Memory B cell (primary cell): Measurements from ENCODE around the gene GLIS2.

Experiments used
- ATAC-seq: fragments of 150-1000 bp; cut with Tn5 transposase; 2 replicates; pipeline ENCODE4 v1.10.0; 2021; ENCODE audit warnings: low read depth, mild to moderate bottlenecking, moderate library complexity
- DNase-seq, 2 donors: peaks; one replicate each; pipeline ENCODE4 v3.0.0; 2022; ENCODE audit warnings: low spot score in 2 of 2
- H3K27ac Mint-ChIP-seq: one replicate; pipeline ENCODE4 v1.8.0; 2022; ENCODE audit warnings: mild to moderate bottlenecking, moderate library complexity, mixed read lengths
- H3K27me3 Mint-ChIP-seq: one replicate; pipeline ENCODE4 v1.8.0; 2022; ENCODE audit warnings: mixed read lengths
- H3K36me3 Mint-ChIP-seq: one replicate; pipeline ENCODE4 v1.8.0; 2022; ENCODE audit warnings: mild to moderate bottlenecking, mixed read lengths
- H3K4me1 Mint-ChIP-seq: one replicate; pipeline ENCODE4 v1.8.0; 2022; ENCODE audit warnings: mixed read lengths
- H3K4me3 Mint-ChIP-seq: one replicate; pipeline ENCODE4 v1.8.0; 2022; ENCODE audit warnings: mild to moderate bottlenecking, moderate library complexity, mixed read lengths
- H3K9me3 Mint-ChIP-seq: one replicate; pipeline ENCODE4 v1.8.0; 2022; ENCODE audit warnings: mixed read lengths

Gene GLIS2

DNA sequence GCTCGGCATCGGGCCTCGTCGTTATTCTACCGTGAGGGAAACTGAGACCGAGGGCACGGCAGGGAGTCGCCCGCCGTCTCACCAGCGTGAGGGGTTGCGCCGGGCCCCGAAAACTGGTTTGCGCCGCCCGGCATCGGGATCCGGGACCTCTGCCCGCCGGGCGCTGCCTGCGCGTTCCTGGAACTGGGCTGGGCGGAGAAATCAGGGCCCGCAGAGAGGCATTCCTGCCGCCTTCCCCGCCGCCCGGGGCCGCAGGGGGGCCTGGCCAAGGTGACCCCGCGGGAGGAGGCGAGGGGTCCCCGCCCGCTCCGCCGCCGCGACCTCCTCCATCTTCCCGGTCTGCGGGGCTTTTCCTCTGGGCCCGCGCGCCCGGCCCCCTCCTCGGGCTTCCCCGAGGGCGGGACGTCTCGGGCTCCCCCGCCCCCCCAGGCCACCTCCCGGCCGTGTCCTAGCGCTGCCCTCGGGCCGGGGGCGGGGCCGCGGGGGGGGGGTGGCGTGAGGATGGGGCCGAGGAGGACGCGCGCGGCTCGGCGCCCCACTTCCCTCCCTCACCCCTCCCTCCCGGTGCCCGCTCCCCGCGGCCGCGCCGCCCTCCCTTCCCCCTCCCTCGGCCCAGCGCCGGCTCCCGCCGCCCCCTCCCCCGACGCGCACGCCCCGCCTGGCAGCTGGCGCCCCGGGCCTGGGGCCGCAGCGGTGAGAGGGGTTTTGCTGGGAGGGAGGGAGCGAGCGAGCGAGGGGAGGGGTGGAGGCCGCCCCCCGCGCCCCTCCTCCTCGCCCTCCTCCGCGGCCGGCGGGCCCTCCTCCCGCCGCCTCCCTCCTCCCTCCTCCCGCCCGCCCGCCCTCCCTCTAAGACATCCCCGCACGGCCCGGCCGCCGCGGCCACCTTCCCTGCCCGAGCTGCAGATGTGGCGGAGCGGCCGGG, at the start of gene GLIS2:
Gene GLIS2 (plus strand): TSS at position 882 of the 922 bp plus-strand sequence. CDS start 16,214 bp downstream, outside the sequence.
- peaks cover 14% of the 10 kb centered on the region for H3K4me1 Mint-ChIP-seq
- H3K27ac Mint-ChIP-seq = peak within 1 kb of the TSS; percentile 58
- peak within 1 kb of the TSS; percentile 93 for H3K4me3 Mint-ChIP-seq
- H3K9me3 Mint-ChIP-seq = no peaks in the 10 kb centered on the region
- ATAC-seq (no peak), DNase-seq (no peak)
- peaks cover 9% of the 10 kb centered on the region for H3K27me3 Mint-ChIP-seq
- H3K36me3 Mint-ChIP-seq = peaks cover 1% of the 10 kb centered on the region

DNA sequence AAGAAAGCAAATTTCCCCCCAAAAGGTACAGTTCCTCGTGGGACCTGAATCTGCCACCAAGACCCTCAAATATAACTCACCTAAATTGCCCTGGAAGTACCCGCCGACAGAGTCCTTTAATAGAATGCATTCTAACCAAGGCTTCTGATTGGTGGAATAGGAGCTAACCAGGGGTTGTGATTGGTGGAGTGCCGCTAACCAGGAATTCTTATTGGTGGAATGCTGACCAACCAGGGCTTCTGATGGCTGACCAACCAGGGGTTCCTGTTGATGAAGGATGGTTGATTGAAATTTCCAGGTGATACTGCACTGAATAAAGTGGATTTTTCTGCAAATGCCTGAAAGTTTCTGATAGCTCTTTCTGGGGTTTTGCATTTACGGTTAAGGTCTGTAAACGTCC, 49.5 kb upstream of the GLIS2 start:
- peaks cover 9% of the 10 kb centered on the region for H3K4me1 Mint-ChIP-seq
- ATAC-seq (no peak), DNase-seq (no peak)
- H3K36me3 Mint-ChIP-seq = peaks cover 8% of the 10 kb centered on the region
- H3K9me3 Mint-ChIP-seq = no peaks in the 10 kb centered on the region
- H3K27ac Mint-ChIP-seq = no peak overlapping the region
- H3K27me3 Mint-ChIP-seq = no peaks in the 10 kb centered on the region
- no peak overlapping the region for H3K4me3 Mint-ChIP-seq

DNA sequence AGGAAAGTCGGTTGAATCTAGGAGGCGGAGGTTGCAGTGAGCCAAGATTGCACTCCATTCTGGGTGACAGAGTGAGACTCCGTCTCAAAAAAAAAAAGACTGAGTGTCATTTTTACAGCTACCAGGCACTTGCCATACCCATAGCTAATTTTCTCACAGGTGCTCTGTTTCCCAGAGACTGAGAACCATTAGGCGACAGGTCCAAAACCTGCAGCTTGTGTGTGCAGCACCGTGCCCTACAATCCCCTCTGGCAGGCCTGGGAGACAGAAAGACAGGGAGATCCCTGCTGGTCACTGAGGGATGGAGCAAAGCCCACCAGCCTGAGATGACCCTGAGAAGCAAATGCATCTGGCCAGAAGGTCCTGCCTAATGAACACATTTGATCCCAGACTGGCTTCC, 45.8 kb upstream of the GLIS2 start:
- DNase-seq (no peak), ATAC-seq (no peak)
- peaks cover 4% of the 10 kb centered on the region for H3K4me1 Mint-ChIP-seq
- no peaks in the 10 kb centered on the region for H3K36me3 Mint-ChIP-seq
- H3K27me3 Mint-ChIP-seq = no peaks in the 10 kb centered on the region
- no peaks in the 10 kb centered on the region for H3K9me3 Mint-ChIP-seq
- H3K4me3 Mint-ChIP-seq = peak overlapping the region; percentile 97
- H3K27ac Mint-ChIP-seq = no peak overlapping the region

DNA sequence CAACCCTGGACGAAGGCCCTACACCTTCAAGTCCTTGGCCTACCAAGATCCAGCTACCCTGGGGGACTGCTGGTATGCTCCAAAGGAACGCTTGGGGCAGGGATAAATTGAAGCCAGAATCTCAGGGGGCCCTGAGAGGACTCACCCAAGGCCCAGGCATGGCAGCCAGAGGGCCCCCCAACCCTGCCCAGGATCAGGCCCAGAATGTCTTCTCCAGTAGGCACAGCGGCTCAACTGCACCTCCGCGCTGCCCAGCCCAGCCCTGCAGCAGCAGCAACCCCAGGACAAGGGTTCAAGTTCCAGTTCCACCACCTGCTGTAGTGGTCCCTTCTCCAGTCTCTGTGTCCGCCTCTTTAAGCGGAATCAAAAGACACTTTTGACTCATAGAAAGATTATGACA, 45.3 kb upstream of the GLIS2 start:
- DNase-seq (no peak), ATAC-seq (no peak)
- H3K27me3 Mint-ChIP-seq = no peaks in the 10 kb centered on the region
- peaks cover 4% of the 10 kb centered on the region for H3K4me1 Mint-ChIP-seq
- no peak overlapping the region for H3K27ac Mint-ChIP-seq
- peak overlapping the region; percentile 97 for H3K4me3 Mint-ChIP-seq
- H3K9me3 Mint-ChIP-seq = no peaks in the 10 kb centered on the region
- no peaks in the 10 kb centered on the region for H3K36me3 Mint-ChIP-seq

DNA sequence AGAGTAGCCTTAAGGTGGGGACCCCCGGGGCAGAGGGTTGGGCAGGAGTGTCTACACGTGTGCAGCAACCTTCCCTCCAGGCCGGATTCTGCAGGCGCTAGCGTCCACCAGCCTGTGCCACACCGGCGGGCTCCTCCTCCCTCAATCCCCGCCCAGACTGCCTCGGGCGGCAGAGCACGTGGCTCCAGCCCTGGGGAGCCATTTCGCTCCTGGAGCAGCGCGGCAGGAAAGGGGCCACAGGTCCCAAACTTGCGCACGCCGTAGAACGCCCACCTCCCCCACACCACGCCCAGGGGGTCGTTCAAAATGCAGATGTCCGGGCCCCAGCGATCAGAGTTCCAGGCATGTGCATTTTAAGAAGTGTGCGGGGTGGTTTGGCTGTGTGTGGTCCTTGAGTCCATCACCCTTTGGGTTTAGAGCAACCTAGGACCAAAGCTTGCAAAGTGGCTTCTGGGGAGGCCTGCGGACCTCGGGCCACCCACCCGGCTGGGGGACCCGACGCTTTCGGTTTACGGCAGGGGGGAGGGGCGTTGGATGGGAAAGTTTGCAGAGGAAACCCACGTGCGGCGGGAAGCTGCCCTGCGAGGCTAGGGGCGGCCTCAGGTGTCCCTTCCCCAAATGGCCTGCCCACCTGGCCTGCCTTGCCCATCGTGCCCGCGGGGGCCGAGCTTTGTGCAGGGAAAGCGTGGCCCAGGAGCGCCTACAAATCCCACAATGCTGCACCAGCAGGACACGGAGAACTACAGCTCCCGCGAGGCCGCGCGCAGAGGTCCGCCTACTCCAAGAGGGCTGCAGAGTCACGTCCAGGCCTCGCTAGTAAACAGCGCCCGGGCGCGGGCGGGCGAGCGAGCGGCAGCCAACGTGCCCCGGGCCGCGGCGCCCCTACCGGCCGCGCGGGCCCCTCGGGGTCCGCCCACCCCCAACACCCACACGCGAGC, 44.4 kb upstream of the GLIS2 start:
- ATAC-seq (peak; percentile 77), DNase-seq (peak; percentile 78 to 83)
- H3K27ac Mint-ChIP-seq = peak overlapping the region; percentile 45
- no peaks in the 10 kb centered on the region for H3K36me3 Mint-ChIP-seq
- H3K27me3 Mint-ChIP-seq = no peaks in the 10 kb centered on the region
- peaks cover 4% of the 10 kb centered on the region for H3K4me1 Mint-ChIP-seq
- H3K4me3 Mint-ChIP-seq = peak overlapping the region; percentile 97
- no peaks in the 10 kb centered on the region for H3K9me3 Mint-ChIP-seq

DNA sequence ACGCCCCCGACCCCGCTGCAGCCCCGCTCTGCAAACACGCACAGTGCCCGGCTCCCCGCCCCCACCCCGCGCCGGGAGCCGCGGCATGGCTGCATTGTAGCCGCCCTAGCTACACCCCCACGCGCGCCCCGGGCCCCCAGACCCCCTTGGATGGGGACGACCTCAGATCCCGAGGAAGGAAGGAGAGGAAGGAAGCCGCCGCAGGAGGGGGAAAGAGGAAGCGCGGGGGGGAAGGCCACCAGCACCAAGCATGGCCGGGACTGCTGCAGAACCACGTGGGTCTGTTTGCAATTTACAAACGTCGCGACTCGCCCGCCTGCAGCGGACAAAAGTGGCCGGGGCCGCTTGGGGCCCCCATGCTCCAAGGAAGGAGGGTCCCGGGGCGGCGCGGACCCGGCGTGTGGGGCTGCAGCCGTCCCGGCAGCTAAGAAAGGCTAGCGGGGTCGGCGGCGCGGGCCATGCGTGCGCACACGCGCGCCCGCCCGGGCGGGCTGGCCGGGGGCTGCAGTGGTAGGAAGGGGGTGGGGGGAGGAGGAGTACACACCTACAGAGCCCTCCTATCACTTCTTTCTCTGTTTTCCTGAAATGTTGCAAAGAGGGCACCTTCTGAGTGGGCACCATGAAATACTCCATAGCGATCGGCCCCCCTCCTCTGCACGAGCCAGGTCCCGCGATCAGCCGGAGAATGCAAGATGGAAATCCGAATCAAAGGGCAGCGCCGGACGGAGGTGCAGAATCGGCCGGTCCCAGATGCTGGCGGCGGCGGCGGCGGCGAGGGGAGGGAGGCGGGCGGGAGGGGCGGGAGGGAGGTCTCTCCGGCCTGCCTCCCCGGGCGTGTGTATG, 43.5 kb upstream of the GLIS2 start:
- no peaks in the 10 kb centered on the region for H3K36me3 Mint-ChIP-seq

DNA sequence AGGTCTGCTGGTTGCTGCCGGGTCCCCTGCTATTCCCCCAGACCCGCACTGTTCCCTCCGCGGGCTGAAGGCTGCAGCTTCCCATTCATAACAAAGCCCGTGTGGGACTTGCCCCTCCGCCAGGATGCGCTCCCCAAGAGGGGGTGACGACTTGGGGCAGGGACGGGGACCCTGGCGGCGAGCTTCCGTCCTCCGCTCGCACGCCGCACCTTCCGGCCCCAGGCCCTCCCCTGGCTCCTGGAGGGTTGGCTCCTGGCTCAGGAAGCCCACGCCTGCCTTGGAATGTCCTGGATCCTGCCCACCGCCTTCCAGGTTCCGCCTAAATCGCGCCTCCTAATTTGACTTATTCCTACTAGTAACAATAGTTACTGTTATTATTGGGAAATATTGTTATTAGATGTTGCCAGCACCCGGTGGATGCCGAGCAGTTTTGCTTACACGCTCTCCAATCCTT, 42.0 kb upstream of the GLIS2 start:
- no peaks in the 10 kb centered on the region for H3K27me3 Mint-ChIP-seq
- H3K4me1 Mint-ChIP-seq = no peaks in the 10 kb centered on the region
- peak in 1 of 2 donors; percentile 23 for DNase-seq
- H3K27ac Mint-ChIP-seq = peak overlapping the region; percentile 41
- ATAC-seq = peak; percentile 2
- peak overlapping the region; percentile 82 for H3K4me3 Mint-ChIP-seq
- no peaks in the 10 kb centered on the region for H3K36me3 Mint-ChIP-seq
- no peaks in the 10 kb centered on the region for H3K9me3 Mint-ChIP-seq

More for the DNA sequence above, 43.5 kb upstream of the GLIS2 start:
- H3K4me3 Mint-ChIP-seq = peak overlapping the region; percentile 97
- H3K27me3 Mint-ChIP-seq = no peaks in the 10 kb centered on the region
- no peaks in the 10 kb centered on the region for H3K9me3 Mint-ChIP-seq
- DNase-seq (peak in 1 of 2 donors; percentile 43), ATAC-seq (peak; percentile 22)
- H3K27ac Mint-ChIP-seq = peak overlapping the region; percentile 97
- peaks cover 4% of the 10 kb centered on the region for H3K4me1 Mint-ChIP-seq

DNA sequence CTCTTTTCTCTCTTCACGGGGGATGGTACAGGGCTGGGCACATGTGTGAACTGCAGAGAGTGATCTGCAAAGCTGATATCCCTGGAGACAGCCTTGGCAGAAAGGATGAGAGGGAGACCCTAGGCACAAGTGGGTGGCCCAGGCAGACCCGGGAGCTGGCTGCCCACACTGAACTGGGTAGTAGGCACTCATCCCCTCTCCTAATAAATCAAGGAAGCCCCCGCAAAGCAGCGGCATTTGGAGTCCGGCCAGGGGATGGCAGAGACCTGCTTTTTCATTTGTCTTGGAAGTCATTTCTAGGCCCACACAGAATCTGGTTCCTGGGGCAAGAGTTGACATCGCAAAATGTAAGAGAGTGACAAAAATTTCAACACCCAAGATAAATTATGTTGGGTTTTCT, 40.0 kb upstream of the GLIS2 start:
- H3K36me3 Mint-ChIP-seq = no peaks in the 10 kb centered on the region
- DNase-seq (no peak), ATAC-seq (no peak)
- no peaks in the 10 kb centered on the region for H3K4me1 Mint-ChIP-seq
- no peak overlapping the region for H3K27ac Mint-ChIP-seq
- H3K27me3 Mint-ChIP-seq = no peaks in the 10 kb centered on the region
- no peak overlapping the region for H3K4me3 Mint-ChIP-seq
- H3K9me3 Mint-ChIP-seq = peaks cover 1% of the 10 kb centered on the region

DNA sequence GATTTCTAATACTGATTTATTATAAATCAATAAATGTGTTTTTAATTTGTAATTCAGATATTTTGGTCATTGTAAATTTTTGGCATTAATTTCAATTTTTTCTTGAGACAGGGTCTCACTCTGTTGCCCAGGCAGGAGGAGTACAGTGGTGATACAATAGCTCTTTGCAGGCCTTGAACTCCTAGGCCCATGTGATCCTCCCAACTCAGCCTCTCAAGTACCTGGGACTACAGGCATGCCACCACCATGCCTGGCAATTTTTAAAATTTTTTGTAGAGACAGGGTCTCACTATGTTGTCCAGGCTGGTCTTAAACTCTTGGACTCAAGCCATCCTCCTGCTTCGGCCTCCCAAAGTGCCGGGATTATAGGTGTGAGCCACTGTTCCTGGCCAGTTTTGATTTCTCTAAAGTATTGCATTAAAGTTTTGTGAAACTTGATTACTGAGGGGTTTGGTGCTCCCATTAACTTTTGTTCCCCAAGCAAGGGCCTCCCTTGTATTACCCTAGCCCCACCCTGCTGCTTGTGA, 37.8 kb upstream of the GLIS2 start:
- ATAC-seq = no peak
- Mint-ChIP-seq H3K9me3 (peaks cover 1% of the 10 kb centered on the region), H3K36me3 (no peaks in the 10 kb centered on the region), H3K4me3 (no peak overlapping the region), H3K4me1 (no peaks in the 10 kb centered on the region), H3K27ac (no peak overlapping the region), H3K27me3 (no peaks in the 10 kb centered on the region)
- no peak for DNase-seq

DNA sequence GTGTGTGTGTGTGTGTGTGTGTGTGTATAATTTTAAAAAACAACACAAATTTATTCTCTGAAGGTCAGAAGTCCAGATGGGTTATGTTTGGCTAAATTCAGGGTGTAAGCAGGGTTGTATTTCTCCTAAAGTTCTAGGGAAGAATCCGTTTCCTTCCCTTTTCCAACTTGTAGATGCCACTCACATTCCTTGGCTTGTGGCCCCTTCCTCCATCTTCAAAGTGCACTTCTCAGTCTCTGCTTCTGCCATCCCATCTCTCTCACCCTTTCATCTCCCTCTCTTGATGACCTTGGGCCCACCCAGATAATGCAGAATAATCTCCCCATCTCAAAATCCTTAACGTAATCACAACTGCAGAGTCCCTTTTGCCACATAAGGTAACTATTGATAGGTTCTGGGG, 35.2 kb upstream of the GLIS2 start:
- no peaks in the 10 kb centered on the region for H3K36me3 Mint-ChIP-seq
- H3K4me1 Mint-ChIP-seq = peaks cover 3% of the 10 kb centered on the region
- no peak overlapping the region for H3K4me3 Mint-ChIP-seq
- H3K27me3 Mint-ChIP-seq = peaks cover 12% of the 10 kb centered on the region
- ATAC-seq = no peak
- no peak for DNase-seq
- H3K27ac Mint-ChIP-seq = no peak overlapping the region
- H3K9me3 Mint-ChIP-seq = peaks cover 1% of the 10 kb centered on the region

DNA sequence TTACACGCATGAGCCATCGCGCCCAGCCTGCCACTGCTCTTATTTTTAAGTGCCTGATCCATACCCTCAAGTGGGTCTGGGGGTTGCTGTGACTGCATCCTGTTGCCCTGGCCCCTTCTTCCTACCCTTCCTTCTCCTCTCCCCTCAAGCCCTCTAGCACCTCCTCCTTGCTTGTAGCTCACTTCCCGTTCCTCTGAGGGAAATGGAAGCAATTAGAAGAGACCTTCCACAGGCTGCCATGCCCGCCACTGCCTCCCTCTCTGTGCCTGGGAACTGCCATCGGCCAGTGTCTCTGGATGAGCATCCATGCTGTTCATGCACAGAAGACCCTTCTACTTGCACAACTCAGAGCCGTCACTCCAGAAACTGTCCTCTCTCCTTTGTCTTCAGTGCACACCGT, 32.4 kb upstream of the GLIS2 start:
- ATAC-seq = no peak
- Mint-ChIP-seq H3K27ac (no peak overlapping the region), H3K27me3 (peaks cover 19% of the 10 kb centered on the region), H3K4me1 (peaks cover 9% of the 10 kb centered on the region), H3K9me3 (peaks cover 1% of the 10 kb centered on the region), H3K4me3 (no peak overlapping the region), H3K36me3 (no peaks in the 10 kb centered on the region)
- DNase-seq = no peak

DNA sequence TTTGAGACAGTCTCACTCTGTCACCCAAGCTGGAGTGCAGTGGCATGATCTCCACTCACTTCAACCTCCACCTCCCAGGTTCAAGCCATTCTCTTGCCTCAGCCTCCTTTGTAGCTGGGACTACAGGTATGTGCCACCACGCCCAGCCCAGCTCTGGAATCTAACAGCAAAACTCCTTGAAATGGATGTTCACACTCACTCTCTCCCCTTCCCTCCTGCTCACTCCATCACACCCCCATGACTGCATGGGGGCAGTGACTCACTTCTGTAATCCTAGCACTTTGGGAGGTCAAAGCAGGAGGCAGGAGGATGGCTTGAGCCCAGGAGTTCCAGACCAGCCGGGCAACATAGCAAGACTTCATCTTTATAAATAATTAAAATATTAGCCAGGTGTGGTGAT, 31.9 kb upstream of the GLIS2 start:
- Mint-ChIP-seq H3K4me1 (peaks cover 11% of the 10 kb centered on the region), H3K9me3 (peaks cover 1% of the 10 kb centered on the region), H3K4me3 (no peak overlapping the region), H3K27me3 (peaks cover 19% of the 10 kb centered on the region), H3K27ac (no peak overlapping the region), H3K36me3 (no peaks in the 10 kb centered on the region)
- no peak for ATAC-seq
- DNase-seq = no peak

DNA sequence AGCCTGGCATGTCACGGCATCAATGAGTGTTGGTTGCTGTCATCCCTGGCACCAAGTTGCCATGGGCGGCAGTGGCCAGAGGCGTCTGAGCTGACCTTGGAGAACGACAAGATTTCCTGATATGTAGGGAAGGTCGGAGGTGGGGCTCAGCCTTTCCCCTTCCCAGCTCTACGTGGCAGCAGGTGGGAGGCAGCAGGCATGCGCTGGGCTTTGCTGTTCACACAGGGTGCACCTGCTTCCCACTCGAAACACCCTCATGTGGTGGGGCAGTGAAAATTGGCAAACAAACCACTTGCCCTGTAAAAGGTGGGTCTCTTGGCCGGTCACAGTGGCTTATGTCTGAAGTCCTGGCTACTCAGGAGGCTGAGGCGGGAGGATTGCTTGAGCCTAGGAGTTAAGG, 30.7 kb upstream of the GLIS2 start:
- no peak overlapping the region for H3K27ac Mint-ChIP-seq
- no peaks in the 10 kb centered on the region for H3K36me3 Mint-ChIP-seq
- H3K27me3 Mint-ChIP-seq = peaks cover 19% of the 10 kb centered on the region
- H3K9me3 Mint-ChIP-seq = peaks cover 1% of the 10 kb centered on the region
- DNase-seq = no peak
- no peak overlapping the region for H3K4me3 Mint-ChIP-seq
- H3K4me1 Mint-ChIP-seq = peaks cover 11% of the 10 kb centered on the region
- ATAC-seq = no peak
